H1 (cell line): ENCODE results near the gene FREM2.

Experiments
- POLR2A ChIP-seq, 2 experiments: IDR thresholded peaks; 1 replicate in 1 of 2; 2 replicates in 1 of 2; pipeline ENCODE4 v1.6.1; 2011; ENCODE audit warnings: low read depth in 2 of 2, low read length in 2 of 2, mild to moderate bottlenecking in 2 of 2; ENCODE audit errors: control extremely low read depth in 1 of 2
- POLR2AphosphoS5 ChIP-seq: IDR thresholded peaks from 2 replicates; pipeline ENCODE4 v1.6.1; 2011; ENCODE audit warnings: low read depth, low read length
- RFX5 ChIP-seq: IDR thresholded peaks from 2 replicates; pipeline ENCODE4 v1.6.1; 2011; ENCODE audit warnings: low read depth, low read length, improper control_type of control experiment, borderline replicate concordance
- TAF1 ChIP-seq: IDR thresholded peaks from 2 replicates; pipeline ENCODE4 v1.6.1; 2011; ENCODE audit warnings: mild to moderate bottlenecking, low read depth, low read length
- TBP ChIP-seq: IDR thresholded peaks from 2 replicates; pipeline ENCODE4 v1.6.1; 2011; ENCODE audit warnings: low read depth, low read length, improper control_type of control experiment
- YY1 ChIP-seq: IDR thresholded peaks from 2 replicates; pipeline ENCODE4 v1.6.1; 2011; ENCODE audit warnings: low read depth, mild to moderate bottlenecking, low read length
- ZNF274 ChIP-seq: IDR thresholded peaks from 2 replicates; pipeline ENCODE4 v1.7.0; 2012; ENCODE audit warnings: low read length, borderline replicate concordance; ENCODE audit errors: extremely low read depth
- TF ChIP-seq, protein P1 (sequence below), 3 experiments: IDR thresholded peaks; 1 replicate in 2 of 3; 2 replicates in 1 of 3; pipeline versions ENCODE4 v1.5.1 to v1.6.1; 2011; ENCODE audit warnings: low read length in 3 of 3, mild to moderate bottlenecking in 3 of 3, inconsistent platforms in 2 of 3, low read depth in 1 of 3, moderate library complexity in 1 of 3; ENCODE audit not compliant: insufficient read depth in 1 of 3; ENCODE audit errors: control extremely low read depth in 1 of 3

DNA sequence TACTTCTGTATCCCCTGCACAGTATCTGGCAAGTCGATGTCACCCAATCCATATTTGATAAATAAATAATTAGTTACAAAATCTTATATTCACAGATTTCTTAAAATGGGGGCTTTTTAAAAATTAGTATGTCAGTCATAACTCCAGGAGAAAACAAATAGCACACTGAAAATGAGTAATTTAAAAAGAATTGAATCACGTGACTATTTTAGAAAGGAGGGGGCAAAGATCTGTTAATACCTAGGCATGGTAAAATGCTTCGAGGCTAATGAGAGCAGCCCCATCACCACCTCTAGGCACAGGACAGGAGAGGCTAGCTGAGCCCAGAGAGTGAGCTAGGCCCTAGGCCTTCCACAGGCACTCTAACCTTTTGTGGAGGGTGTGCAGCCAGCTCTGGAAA is 94.7 kb downstream of the FREM2 start:
- TF ChIP-seq POLR2AphosphoS5 (no peak), TAF1 (no peak), TBP (no peak), YY1 (no peak), RFX5 (no peak), ZNF274 (no peak), POLR2A (IDR thresholded peaks at IDR 0.05; ENCODE audit: control extremely low read depth in 1 of 2, low read depth in 2 of 2, low read length in 2 of 2) (no peak)
- TF ChIP-seq, protein P1, sequence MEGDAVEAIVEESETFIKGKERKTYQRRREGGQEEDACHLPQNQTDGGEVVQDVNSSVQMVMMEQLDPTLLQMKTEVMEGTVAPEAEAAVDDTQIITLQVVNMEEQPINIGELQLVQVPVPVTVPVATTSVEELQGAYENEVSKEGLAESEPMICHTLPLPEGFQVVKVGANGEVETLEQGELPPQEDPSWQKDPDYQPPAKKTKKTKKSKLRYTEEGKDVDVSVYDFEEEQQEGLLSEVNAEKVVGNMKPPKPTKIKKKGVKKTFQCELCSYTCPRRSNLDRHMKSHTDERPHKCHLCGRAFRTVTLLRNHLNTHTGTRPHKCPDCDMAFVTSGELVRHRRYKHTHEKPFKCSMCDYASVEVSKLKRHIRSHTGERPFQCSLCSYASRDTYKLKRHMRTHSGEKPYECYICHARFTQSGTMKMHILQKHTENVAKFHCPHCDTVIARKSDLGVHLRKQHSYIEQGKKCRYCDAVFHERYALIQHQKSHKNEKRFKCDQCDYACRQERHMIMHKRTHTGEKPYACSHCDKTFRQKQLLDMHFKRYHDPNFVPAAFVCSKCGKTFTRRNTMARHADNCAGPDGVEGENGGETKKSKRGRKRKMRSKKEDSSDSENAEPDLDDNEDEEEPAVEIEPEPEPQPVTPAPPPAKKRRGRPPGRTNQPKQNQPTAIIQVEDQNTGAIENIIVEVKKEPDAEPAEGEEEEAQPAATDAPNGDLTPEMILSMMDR (IDR thresholded peaks at IDR 0.05; ENCODE audit: control extremely low read depth in 1 of 3, insufficient read depth in 1 of 3, low read depth in 1 of 3, low read length in 3 of 3) = no peak
